ENCODE results near the gene IL4R.
"Not testable (repeated sequence)": the region's sequence is repeated elsewhere in the genome, so short reads cannot be mapped to it uniquely, and the experiment has no call there.

IL4R gene

DNA sequence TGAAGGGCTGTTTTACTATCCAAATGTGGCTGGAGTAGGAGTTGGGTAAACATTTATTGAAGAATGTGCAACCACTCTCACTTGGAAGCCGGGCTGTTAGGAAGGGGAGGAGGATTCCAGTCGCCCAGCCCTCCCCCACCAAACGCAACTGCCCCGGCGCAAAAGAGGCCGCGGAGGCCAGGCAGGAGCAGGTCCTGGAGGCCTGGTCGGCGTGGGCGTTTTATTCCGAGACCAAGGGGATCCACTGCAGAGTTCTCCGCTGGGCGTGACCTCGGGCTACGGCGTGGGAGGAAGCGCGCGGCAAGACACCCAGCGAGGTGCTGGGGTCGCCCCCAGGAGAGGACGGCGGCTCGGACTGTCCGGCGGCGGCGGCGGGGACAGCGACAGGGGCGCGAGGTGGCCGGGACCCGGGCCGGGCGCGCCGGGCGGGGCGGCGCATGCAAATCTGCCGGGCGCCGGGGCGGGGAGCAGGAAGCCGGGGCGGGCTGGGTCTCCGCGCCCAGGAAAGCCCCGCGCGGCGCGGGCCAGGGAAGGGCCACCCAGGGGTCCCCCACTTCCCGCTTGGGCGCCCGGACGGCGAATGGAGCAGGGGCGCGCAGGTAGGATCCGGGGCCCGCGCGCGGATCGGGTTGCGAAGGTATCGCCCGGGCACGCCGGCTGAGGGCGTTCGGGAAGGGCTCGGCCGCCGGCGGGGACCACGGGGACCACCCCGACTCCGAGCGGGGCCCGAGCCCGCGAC, at the start of gene IL4R:
IL4R (plus strand) TSS at position 553 of the 739 bp plus-strand sequence. CDS start 26,230 bp downstream, outside the sequence.
- peak; percentile 68 for DNase-seq (ENCODE audit: low read depth, low spot score)

DNA sequence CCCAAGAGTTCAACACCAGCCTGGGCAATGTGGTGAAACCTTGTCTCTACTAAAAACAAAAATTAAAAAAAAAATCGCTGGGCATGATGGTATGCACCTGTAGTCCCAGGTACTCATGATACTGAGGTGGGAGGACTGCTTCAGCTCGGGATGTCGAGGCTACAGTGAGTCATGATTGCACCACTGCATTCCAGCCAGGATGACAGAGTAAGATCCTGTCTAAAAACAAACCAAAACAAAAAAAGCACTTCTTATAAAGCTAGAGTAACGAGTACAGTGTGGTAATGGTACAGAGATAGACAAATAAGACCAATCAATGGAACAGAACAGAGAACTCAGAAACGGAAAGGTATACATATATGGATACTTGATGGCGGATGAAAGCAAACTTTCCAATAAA, 49.6 kb upstream of the IL4R start:
- DNase-seq (ENCODE audit: low read depth, low spot score) = no peak

DNA sequence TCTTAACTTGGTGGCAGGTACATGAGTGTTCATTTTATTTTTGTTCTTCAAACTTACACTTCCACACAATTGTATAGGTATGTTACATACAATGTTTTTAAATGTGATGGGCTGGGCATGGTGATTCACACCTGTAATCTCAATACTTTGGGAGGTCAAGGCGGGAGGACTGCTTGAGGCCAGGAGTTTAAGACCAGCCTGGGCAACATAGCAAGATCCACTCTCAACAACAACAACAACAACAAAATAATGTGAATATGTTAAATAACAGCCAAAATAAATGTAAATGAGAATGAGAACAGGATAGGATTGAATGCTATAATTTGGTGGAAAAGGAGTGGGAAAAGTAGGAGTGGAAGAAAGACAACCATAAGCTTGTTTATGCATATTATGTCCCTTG, 47.8 kb upstream of the IL4R start:
- DNase-seq (ENCODE audit: low read depth, low spot score) = no peak

DNA sequence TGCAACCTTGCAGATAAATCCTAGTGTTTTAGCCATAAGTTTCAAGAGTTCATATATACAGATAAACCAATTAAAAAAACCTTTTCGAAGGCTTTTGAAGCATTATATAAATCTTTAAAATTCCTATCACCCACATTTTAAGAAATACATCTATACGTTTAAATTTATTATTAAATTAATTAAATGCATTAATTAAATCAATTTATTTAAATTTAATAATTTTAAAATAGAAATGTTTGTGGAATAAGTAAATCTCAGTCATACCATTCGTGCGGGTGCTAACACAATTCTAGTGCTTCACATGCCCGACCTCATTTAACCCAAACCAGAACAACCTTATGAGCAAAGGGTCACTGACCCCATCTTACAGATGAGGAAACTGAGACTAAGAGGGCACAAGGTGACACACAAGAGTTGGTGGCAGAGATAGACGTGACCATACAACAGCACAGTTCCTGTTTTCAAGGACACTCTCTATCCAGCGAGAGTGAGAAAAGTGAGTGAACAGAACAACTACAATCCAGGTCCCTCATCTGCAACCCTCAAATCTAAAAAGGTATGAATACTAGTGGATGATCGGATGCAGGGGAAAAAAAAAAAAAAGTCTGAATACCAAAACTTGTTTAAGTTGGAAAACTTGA, 46.6 kb upstream of the IL4R start:
- DNase-seq (ENCODE audit: low read depth, low spot score) = no peak

DNA sequence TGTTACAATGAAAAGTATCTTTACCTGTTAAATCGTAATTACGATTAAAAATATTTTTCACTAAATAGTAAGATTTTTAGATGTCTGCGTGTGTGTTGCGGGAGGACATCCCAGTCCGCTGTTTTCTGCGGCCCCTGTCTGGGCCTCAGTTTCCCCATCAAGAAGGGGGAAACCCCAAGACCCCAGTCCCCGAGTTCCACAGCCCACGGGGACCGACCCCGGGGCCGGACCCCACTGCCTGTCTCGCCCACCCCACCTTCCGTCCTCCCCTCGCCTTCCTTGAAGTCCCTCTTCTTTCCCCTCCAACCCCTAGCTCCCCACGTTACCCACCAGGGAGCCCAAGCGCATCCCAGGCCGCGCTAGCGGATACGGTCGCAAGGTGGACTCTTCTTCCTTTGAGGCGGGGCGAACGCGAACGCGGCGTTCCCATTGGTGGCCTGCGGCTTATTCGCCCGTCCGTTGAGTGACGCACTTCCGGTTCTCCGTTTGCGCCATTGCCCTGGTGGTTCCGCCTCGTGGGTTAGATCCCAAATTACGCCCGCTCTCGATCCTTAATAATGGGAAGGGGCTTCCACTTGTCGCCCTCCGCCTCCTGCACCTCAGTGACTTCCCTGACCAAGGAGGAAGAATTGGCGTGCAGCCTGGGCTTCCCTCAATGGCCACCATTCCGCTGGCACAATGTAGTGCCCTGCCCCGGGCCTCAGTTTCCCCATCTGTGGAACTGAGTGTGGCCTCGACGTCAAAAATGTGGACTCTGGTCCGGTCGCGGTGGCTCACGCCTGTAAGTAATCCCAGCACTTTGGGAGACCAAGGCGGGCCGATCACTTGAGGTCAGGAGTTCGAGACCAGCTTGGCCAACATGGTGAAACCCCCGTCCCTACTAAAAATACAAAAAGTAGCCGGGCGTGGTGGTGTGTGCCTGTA, 45.1 kb upstream of the IL4R start, which contains the start of gene NSMCE1:
NSMCE1 (minus strand) TSS at position 397 of the 924 bp plus-strand sequence. CDS start 11,202 bp downstream, outside the sequence.
- peak; percentile 95 for DNase-seq (ENCODE audit: low read depth, low spot score)

DNA sequence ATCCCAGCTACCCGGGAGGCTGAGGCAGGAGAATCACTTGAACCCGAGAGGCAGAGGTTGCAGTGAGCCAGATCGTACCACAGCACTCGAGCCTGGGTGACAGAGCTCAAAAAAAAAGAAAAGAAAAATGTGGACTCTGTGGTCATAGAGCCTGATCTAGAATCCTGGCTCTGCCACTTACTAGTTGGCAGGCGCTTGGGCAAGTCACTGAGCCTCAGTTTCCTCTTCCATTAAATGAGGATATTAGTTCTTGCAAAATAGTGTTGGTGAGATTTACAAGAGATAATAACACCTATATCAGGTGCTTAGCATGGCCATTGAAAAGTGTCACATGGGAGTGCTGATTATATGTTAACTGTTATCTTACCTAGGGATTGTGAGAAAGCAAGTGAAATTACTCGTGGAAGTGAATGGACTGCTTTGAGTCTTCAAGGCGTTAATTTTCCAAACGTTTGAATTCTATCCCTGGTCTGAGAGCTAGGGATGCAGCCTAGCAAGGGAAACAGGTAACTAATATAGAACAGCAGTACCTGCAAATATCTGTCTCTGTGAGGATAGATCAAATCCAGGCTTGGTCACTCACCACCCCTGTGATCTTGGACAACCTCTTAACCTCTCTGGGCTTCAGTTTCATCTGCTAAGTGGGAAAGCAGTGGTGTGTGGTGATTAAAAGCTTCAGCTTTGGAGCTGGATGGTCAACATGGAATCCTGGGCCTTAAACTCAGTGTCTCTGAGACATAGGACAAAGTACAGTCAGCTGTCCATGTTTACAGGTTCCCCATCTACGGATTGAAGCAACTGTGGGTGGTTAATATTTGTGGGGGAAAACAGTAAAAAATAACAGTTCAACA, 44.2 kb upstream of the IL4R start:
- DNase-seq (ENCODE audit: low read depth, low spot score) = no peak

DNA sequence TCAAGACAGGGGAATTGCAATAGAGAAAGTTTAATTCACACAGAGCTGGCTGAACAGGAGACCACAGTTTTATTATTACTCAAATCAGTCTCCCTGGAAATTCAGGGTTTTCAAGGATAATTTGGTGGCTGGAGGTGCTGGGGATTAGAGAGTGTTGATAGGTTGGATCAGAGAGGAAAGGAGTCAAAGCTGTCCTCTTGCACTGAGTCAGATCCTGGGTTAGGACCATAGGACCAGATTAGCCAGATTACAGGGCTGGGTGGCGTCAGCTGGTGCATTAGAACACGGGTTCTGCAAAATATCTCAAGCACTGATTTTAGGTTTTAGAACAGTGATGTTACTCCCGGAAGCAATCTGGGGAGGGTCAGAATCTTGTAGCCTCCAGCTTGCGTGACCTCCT, 43.4 kb upstream of the IL4R start:
- DNase-seq (ENCODE audit: low read depth, low spot score) = no peak

DNA sequence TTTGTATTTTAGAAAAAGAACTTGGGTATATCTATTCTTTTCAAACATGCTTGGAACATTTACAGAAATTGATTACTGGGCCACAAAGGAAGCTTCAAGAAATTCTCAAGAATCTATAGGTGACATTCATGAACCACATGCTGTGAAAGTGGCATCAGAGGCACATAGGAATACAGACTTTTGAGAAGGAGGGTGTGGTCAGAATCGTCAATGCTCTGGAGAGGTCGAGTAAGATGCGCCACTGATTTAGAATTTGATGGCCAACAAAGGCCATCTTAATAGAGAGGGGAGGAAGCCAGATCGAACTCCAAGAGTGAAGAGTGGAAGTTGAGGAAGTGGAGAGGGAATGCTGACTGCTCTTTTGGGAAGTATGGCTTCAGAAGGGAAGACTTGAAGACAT, 41.7 kb upstream of the IL4R start:
- no peak for DNase-seq (ENCODE audit: low read depth, low spot score)

DNA sequence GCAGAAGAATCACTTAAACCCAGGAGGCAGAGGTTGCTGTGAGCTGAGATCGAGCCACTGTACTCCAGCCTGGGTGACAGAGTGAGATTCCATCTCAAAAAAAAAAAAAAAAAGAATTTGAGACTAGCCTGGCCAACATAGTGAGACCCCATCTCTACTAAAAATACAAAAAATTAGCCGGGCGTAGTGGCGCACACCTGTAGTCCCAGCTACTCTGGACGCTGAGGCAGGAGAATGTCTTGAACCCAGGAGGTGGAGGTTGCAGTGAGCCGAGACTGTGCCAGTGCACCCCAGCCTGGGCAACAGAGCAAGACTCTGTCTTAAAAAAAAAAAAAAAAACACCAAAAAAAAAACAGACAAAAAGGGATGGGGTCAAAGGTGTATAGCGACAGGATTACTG, 41.1 kb upstream of the IL4R start:
- DNase-seq (ENCODE audit: low read depth, low spot score) = not testable (repeated sequence)

DNA sequence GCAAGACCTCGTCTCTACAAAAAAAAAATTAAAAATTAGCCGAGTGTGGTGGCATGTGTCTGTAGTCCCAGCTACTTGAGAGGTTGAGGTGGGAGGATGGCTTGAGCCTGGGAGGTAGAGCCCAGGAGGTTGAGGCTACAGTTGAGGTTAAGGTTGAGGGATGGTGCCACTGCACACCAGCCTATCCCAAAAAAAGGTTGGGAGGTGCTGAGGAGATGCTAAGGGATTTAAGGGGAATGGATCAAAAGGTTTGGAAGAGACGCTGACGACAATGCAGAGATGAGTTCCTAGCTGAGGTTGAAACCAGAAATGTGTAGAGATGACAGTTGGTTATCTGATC, 40.5 kb upstream of the IL4R start:
- DNase-seq (ENCODE audit: low read depth, low spot score) = no peak

DNA sequence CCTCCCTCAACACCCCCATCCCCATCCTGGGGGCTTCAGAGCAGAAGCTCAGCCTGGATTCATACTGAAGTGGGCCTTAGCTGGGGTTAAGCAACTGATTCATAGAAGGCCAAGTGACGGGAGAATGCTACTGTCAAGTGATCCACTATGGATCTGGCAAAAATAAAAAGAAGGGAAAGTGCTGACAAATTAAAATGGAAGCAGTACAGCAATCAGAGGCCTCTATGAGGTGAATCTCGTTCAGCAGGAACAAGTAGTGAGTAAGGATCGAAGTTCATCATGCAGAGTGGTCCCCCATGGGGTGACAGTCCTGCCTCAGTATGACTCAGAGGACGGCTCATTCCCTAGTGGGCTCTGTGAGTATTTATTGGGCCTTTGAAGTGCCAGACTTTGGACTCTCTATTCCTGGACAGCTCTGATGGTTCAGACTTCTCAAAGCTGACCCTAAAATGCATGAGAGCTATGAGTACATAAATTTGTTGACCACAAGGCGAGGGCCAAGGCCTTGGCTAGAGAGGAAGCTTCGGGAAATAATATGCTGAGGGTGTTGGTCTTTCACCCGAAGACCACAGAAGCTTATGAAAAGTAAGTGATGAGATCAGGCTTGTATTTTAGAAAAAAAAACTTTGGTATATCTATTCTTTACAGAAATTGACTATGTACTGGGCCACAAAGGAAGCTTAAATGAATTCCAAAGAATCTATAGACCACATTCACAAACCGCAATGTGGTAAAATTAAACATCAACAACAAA, 39.9 kb upstream of the IL4R start:
- no peak for DNase-seq (ENCODE audit: low read depth, low spot score)

DNA sequence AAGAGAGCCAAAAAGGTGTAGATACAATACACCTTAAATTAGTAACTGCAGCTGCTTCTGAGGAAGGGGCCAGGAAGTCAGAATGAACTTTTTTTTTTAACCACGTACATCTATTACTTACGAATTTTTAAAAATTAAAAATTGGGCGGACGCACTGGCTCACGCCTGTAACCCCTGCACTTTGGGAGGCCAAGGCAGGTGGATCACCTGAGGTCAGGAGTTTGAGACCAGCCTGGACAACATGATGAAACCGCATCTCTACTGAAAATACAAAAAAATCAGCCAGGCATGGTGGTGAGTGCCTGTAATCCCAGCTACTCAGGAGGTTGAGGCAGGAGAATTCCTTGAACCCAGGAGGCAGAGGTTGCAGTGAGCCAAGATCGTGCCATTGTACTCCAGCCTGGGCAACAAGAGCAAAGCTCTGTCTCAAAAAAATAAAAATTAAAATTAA, 39.3 kb upstream of the IL4R start:
- not testable (repeated sequence) for DNase-seq (ENCODE audit: low read depth, low spot score)

DNA sequence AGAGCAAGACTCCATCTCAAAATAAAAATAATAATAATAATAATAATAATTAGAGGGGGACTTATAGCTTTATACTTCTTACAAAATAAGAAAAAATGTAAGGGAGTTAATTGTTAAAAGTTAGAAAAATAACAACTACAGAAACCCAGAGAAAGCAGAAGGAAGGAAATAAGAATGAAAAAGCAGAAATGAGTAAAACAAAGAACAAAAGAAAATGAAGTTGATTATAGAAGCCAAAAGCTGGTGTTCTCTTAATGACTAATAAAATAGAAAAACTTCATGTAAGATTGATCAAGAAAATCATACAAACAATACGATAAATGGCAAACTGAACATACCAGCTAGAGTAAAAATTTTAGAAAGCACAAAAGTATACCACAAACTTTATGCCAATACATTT, 38.4 kb upstream of the IL4R start:
- DNase-seq (ENCODE audit: low read depth, low spot score) = no peak

DNA sequence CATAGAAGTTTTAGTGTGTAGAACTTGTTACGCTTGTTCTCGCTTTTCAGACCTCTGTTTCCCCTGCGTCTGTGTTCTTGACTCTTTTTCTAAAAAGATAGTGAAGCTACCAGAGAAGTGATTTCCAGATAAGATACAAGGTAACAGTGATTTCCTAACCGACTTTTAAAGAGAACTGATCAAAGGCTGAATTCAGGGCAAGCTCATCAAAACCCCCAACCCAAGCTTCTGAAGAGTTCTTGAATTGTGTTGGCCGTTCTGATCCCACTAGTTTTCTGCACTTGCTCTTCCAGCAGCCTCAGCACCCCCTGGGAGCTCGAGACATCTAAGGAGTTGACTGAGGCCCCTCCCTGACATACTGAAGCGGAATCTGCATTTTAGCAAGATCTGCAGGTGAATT, 32.5 kb upstream of the IL4R start:
- no peak for DNase-seq (ENCODE audit: low read depth, low spot score)

DNA sequence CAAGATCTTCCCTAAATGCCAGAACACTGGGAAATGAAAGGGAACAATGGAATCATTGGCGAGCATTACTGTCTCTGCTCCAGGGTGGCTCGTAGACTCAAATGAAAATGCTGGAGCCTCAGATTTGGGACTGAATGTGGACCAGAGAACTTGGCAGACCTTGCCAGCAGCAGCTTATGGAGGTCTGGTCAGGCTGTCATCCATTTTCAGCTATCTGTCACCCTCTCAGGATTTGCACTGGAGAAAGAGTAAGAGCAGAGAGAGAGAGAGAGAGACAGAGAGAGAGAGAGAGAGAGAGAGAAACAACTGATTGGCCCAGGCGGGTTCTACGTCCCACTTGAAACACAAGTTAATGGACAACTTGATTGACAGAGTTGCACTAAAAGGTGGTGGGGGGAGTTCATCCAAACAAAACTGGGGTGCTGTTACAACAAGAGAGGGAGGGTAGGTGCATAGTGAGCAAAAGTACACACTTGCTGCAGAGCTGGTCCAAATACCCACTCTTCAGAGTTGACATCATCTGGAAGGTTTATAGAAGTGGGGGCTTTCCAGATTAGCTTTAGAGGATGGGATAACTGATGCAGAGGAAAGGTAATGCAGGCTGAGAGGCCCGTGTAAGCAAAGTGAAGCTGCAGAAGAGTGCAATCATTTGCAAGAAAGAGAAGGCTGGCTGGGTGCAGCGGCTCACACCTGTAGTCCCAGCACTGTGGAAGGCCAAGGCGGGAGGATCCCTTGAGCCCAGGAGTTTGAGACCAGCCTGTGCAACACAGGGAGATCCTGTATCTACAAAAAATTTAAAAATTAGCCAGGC, 28.7 kb upstream of the IL4R start:
- no peak for DNase-seq (ENCODE audit: low read depth, low spot score)

DNA sequence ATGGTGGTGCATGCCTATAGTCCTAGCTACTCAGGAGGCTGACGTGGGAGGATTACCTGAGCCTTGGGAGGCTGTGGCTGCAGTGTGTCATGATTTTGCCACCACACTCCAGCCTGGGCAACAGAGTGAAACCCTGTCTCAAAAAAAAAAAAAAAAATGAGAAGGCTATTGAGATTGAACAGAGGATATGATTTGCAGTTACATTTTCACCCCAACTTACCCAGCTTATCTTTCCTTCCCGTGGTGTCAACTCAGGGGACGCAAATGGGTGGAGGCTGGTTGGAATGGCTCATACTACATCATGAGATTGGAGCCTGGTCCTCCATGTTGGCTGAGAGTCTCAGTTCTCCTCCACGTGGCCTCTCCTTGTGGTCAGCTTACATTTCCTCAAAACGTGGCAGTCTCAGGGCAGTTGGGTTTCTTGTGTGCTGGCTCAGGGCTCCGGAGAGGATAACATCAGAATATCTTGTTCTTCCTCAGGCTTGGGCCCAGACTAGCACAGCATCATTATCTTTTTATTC, 28.0 kb upstream of the IL4R start:
- DNase-seq (ENCODE audit: low read depth, low spot score) = no peak

DNA sequence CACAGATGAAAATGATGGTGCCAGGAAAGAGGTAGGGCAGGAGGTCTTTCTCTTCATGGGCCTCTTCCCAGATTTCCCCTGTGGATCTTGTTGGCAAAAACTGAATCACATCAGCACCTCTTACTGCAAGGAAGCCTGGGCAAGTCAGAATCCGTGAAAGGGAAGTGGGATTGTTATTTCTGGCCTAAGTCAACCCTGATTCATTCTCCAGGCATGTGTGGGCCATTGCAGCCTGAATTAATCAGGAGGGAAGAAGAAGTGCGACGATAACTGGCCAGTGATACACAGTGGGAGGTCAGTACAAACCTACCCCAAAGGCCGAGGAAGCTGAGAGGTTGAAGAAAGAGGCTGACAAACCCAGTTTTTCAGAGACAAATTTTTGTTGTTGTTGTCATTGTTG, 27.3 kb upstream of the IL4R start:
- DNase-seq (ENCODE audit: low read depth, low spot score) = no peak

DNA sequence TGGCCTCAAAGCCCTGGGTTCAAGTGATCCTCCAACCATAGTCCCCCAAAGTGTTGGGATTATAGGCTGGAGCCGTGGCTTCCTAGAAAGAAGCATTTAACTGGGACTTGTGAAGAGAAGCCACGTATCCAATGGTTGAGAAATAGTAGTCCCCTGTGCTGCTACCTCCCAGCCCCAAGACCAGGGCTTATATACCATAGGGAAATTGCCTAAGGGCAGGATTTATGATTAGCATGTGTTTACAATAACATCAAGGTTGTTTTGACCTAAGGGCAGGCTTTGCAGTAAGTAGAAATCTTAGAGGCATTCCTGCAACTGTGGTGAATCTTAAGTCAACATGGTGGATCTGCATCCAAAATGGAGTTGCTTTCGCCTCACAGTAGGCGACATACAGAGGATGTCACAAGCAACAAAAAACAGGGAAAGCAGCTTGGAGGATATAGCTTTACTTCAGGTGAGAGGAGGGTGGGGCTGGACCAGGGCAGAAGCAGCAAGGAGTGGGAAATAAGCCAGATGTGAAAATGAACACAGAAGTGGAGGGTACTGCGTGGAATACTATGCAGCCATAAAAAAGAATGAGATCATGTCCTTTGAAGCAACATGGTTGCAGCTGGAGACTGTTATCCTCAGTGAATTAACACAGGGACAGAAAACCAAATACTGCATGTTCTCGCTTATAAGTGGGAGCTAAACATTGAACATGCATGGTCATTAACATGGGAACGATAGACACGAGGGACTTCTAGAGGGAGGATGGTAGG, 26.5 kb upstream of the IL4R start:
- no peak for DNase-seq (ENCODE audit: low read depth, low spot score)

DNA sequence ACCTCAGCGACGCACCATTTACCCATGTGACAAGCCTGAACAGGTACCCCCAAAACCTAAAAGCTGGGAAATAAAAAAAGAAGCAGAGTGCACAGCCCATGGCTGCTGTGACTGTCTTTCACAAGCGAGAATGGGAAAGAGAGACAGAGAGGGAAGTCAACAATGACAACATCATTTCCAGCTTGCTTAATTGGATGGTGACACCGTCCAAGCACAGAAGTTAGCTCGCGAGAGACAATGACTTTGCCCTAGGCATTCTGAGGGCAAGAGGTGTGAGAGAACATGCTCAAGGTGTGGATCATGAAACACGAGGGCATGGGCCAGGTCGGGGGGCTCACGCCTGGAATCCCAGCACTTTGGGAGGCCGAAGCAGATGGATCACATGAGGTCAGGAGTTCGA, 25.9 kb upstream of the IL4R start:
- no peak for DNase-seq (ENCODE audit: low read depth, low spot score)

Data from ELF-1 (cell line).